SK-N-SH (cell line): ENCODE data around the gene ZCCHC2. TPM values are rescaled to one million over a fixed set of nuclear protein-coding genes. Genes with fewer than 3 reads are reported as not detected.

Experiments
- CTCF ChIA-PET: fragments of 300-600, 350-600 bp; formaldehyde crosslinking; extraction: SDS; loops from one replicate; lab custom pipeline; 2021; lab: Yijun Ruan, JAX
- POLR2A ChIA-PET: fragments of 350-600 bp; sonication (Branson Sonifier 250); formaldehyde crosslinking; extraction: SDS; loops from one replicate; lab custom pipeline; 2020; ENCODE audit warnings: antibody characterized with exemption, inconsistent platforms; lab: Yijun Ruan, JAX
- DNase-seq: peaks from one replicate; pipeline ENCODE4 v3.0.0; 2012
- H2AFZ ChIP-seq: fragments of 200-600 bp; sonication (generic); 2 replicates; pipeline ENCODE4 v1.8.1; 2016; ENCODE audit warnings: antibody characterized with exemption, mild to moderate bottlenecking, low read depth
- H3F3A ChIP-seq: fragments of 200-600 bp; sonication (generic); replicated peaks from 2 replicates; pipeline ENCODE3; 2016; ENCODE audit warnings: antibody characterized with exemption, mild to moderate bottlenecking; ENCODE audit not compliant: insufficient read depth
- H3K27ac ChIP-seq, 2 experiments: fragments of 200-500 bp in 1 of 2; fragments of 200-600 bp in 1 of 2; sonication (Bioruptor generic) in 1 of 2; sonication (generic), shearing (Covaris generic) in 1 of 2; 2 replicates each; pipeline versions ENCODE4 v1.5.1 to v1.6.1; 2014 to 2016; ENCODE audit warnings: low read depth in 2 of 2, inconsistent platforms in 1 of 2, low read length in 1 of 2, mild to moderate bottlenecking in 1 of 2, mixed read lengths in 1 of 2
- H3K27me3 ChIP-seq: fragments of 200-600 bp; sonication (generic), shearing (Covaris generic); 2 replicates; pipeline ENCODE4 v1.6.1; 2016; ENCODE audit warnings: mixed run types; ENCODE audit not compliant: insufficient read depth
- H3K36me3 ChIP-seq, 2 experiments: fragments of 200-500 bp in 1 of 2; fragments of 200-600 bp in 1 of 2; sonication (Bioruptor generic) in 1 of 2; sonication (generic) in 1 of 2; replicated peaks in 1 of 2; 2 replicates each; pipeline versions ENCODE3 to v1.5.1; 2014 to 2016; ENCODE audit warnings: low read length in 1 of 2, mild to moderate bottlenecking in 1 of 2; ENCODE audit not compliant: insufficient read depth in 2 of 2, control insufficient read depth in 1 of 2
- H3K4me1 ChIP-seq, 2 experiments: fragments of 200-500 bp in 1 of 2; fragments of 200-600 bp in 1 of 2; sonication (Bioruptor generic) in 1 of 2; sonication (generic), shearing (Covaris generic) in 1 of 2; 2 replicates each; pipeline versions ENCODE4 v1.5.1 to v1.6.1; 2014 to 2016; ENCODE audit warnings: low read depth in 1 of 2, low read length in 1 of 2, mixed run types in 1 of 2; ENCODE audit not compliant: insufficient read depth in 2 of 2, control insufficient read depth in 1 of 2
- H3K4me2 ChIP-seq: fragments of 200-600 bp; sonication (generic), shearing (Covaris generic); 2 replicates; pipeline ENCODE4 v1.6.1; 2017; ENCODE audit warnings: mixed run types
- H3K4me3 ChIP-seq, 2 experiments: fragments of 200-500 bp in 1 of 2; fragments of 200-600 bp in 1 of 2; sonication (Bioruptor generic) in 1 of 2; sonication (generic), shearing (Covaris generic) in 1 of 2; 2 replicates each; pipeline versions ENCODE4 v1.5.1 to v1.8.1; 2014 to 2016; ENCODE audit warnings: low read depth in 2 of 2, inconsistent platforms in 1 of 2, low read length in 1 of 2, mild to moderate bottlenecking in 1 of 2, mixed read lengths in 1 of 2, moderate library complexity in 1 of 2
- H3K79me2 ChIP-seq: fragments of 200-600 bp; sonication (generic); 2 replicates; pipeline ENCODE4 v1.8.1; 2017; ENCODE audit warnings: mild to moderate bottlenecking; ENCODE audit not compliant: insufficient read depth
- H3K9ac ChIP-seq: fragments of 200-600 bp; sonication (generic); 2 replicates; pipeline ENCODE4 v1.6.1; 2017; ENCODE audit warnings: mixed run types
- H3K9me2 ChIP-seq: fragments of 200-600 bp; sonication (generic); 2 replicates; pipeline ENCODE4 v1.6.1; 2017; ENCODE audit warnings: mixed run types
- H3K9me3 ChIP-seq: fragments of 200-600 bp; sonication (generic); 2 replicates; pipeline ENCODE4 v1.6.1; 2017; ENCODE audit warnings: mixed run types, mild to moderate bottlenecking, moderate library complexity
- H4K20me1 ChIP-seq: fragments of 200-600 bp; sonication (generic); 2 replicates; pipeline ENCODE4 v1.6.1; 2017; ENCODE audit warnings: mild to moderate bottlenecking, mixed run types; ENCODE audit not compliant: insufficient read depth
- ELF1 ChIP-seq: IDR thresholded peaks from 2 replicates; pipeline ENCODE4 v1.4.0; 2012
- FOXJ3 ChIP-seq: sonication (generic); formaldehyde crosslinking; IDR thresholded peaks from 2 replicates; pipeline ENCODE4 v1.5.1; 2020; ENCODE audit warnings: mild to moderate bottlenecking, missing genetic modification reagents
- IRF3 ChIP-seq: fragments of 150-350 bp; IDR thresholded peaks from 2 replicates; pipeline ENCODE4 v1.6.1; 2016; ENCODE audit warnings: mild to moderate bottlenecking, low read depth, low read length
- JUND ChIP-seq: IDR thresholded peaks from 2 replicates; pipeline ENCODE4 v1.4.0; 2012
- NFIC ChIP-seq: IDR thresholded peaks from 2 replicates; pipeline ENCODE4 v1.4.0; 2012; ENCODE audit warnings: borderline replicate concordance
- PBX3 ChIP-seq: IDR thresholded peaks from 2 replicates; pipeline ENCODE4; 2012
- RAD21 ChIP-seq: IDR thresholded peaks from 2 replicates; pipeline ENCODE4 v1.6.1; 2012; ENCODE audit warnings: mild to moderate bottlenecking, low read length
- RFX5 ChIP-seq: IDR thresholded peaks from 2 replicates; pipeline ENCODE4 v1.6.1; 2012; ENCODE audit warnings: mild to moderate bottlenecking, improper control_type of control experiment, low read length
- RXRA ChIP-seq: IDR thresholded peaks from 2 replicates; pipeline ENCODE4 v1.4.0; 2012; ENCODE audit warnings: low read depth, mild to moderate bottlenecking, borderline replicate concordance
- SIN3A ChIP-seq: IDR thresholded peaks from 2 replicates; pipeline ENCODE4 v1.6.1; 2012; ENCODE audit warnings: low read depth, mild to moderate bottlenecking, low read length, moderate library complexity, borderline replicate concordance
- TEAD4 ChIP-seq: IDR thresholded peaks from 2 replicates; pipeline ENCODE4 v1.4.0; 2012; ENCODE audit warnings: mild to moderate bottlenecking, borderline replicate concordance; ENCODE audit not compliant: insufficient read depth
- WGBS: methylation state at CpG from one replicate; pipeline ENCODE4 v1.1.6; 2017; ENCODE audit warnings: low lambda C conversion rate; 5-methylcytosine and 5-hydroxymethylcytosine counted together
- polyA plus RNA-seq, 3 experiments: library from polyadenylated mRNA; depleted of rRNA; stranded (reverse); fragments of >200 nt; gene quantifications; 2 replicates each; pipeline ENCODE4 v1.2.3, GENCODE V29; 2012

The ZCCHC2 gene
- polyA plus RNA-seq, 1 of the 3 experiments (the other 2 are of a cell fraction) = 7.3 TPM

GRCh38 chr18:62569081-62569655 lies 46.3 kb downstream of the ZCCHC2 start:
- Histone ChIP-seq H3K27ac (no peak overlapping the region), H3K4me2 (no peak overlapping the region), H4K20me1 (no peaks in the 10 kb centered on the region), H3K36me3 (peaks cover 59 to 65% of the 10 kb centered on the region in 2 experiments), H3K79me2 (no peaks in the 10 kb centered on the region), H3K27me3 (no peaks in the 10 kb centered on the region), H3K9me3 (no peaks in the 10 kb centered on the region), H3K9ac (no peak overlapping the region), H3K9me2 (no peaks in the 10 kb centered on the region), H3F3A (no peaks in the 10 kb centered on the region), H2AFZ (no peak overlapping the region), H3K4me3 (no peak overlapping the region), H3K4me1 (no peaks in the 10 kb centered on the region)
- TF ChIP-seq FOXJ3 (no peak), SIN3A (no peak), TEAD4 (no peak), RXRA (no peak), JUND (no peak), ELF1 (no peak)
- no peak for DNase-seq
- WGBS = 91% methylated on average over 4 of the region's 4 CpGs
- ChIA-PET POLR2A (no interaction called here), CTCF (interaction anchor here (1.0 to 1.2 kb wide), 2 partner anchors 15 to 17 kb away, joined by 5 to 6 read pairs; no protein-coding TSS in a partner anchor)

GRCh38 chr18:62571037-62571436 lies 48.2 kb downstream of the ZCCHC2 start:
- DNase-seq = no peak
- no peaks in the 10 kb centered on the region for H4K20me1 ChIP-seq
- H3F3A ChIP-seq = no peaks in the 10 kb centered on the region
- H3K9me3 ChIP-seq = no peaks in the 10 kb centered on the region
- no peak overlapping the region for H3K27ac ChIP-seq
- H2AFZ ChIP-seq = no peak overlapping the region
- ChIA-PET CTCF (interaction anchor here (0.8 to 4.2 kb wide), 3 partner anchors 13 to 388 kb away, joined by 3 to 24 read pairs (median 4); no protein-coding TSS in a partner anchor), POLR2A (no interaction called here)
- H3K27me3 ChIP-seq = no peaks in the 10 kb centered on the region
- TF ChIP-seq ELF1 = no peak
- no peak for TF ChIP-seq PBX3
- no peak for TF ChIP-seq IRF3
- no peak for TF ChIP-seq RFX5
- no peak for TF ChIP-seq RAD21
- no peak for TF ChIP-seq NFIC
- 85% methylated on average over 4 of the region's 4 CpGs for WGBS
- H3K4me1 ChIP-seq = no peaks in the 10 kb centered on the region
- H3K4me2 ChIP-seq = no peak overlapping the region
- no peaks in the 10 kb centered on the region for H3K79me2 ChIP-seq
- peaks cover 49 to 69% of the 10 kb centered on the region in 2 experiments for H3K36me3 ChIP-seq
- H3K9me2 ChIP-seq = no peaks in the 10 kb centered on the region
- H3K4me3 ChIP-seq = no peak overlapping the region
- no peak overlapping the region for H3K9ac ChIP-seq
